Neural crest cell (in vitro differentiated cells): ENCODE measurements around the gene NUDT14. TPM values are rescaled to one million over a fixed set of nuclear protein-coding genes. Genes with fewer than 3 reads are reported as not detected.

Experiments
- DNase-seq: peaks from one replicate; pipeline ENCODE4 v3.0.0; 2021; ENCODE audit warnings: low read depth, mixed read lengths, low spot score
- H3K27ac Mint-ChIP-seq: one replicate; pipeline ENCODE4 v1.8.0; 2021; ENCODE audit warnings: mild to moderate bottlenecking, mixed read lengths; ENCODE audit not compliant: unreplicated experiment
- H3K27me3 Mint-ChIP-seq: 2 replicates; pipeline ENCODE4 v1.8.0; 2021; ENCODE audit warnings: low read depth, mild to moderate bottlenecking, mixed read lengths
- H3K36me3 Mint-ChIP-seq: 2 replicates; pipeline ENCODE4 v1.8.0; 2021; ENCODE audit warnings: low read depth, mild to moderate bottlenecking, mixed read lengths
- H3K4me1 Mint-ChIP-seq: 2 replicates; pipeline ENCODE4 v1.8.0; 2021; ENCODE audit warnings: mixed read lengths
- H3K4me3 Mint-ChIP-seq: one replicate; pipeline ENCODE4 v1.8.0; 2021; ENCODE audit warnings: mild to moderate bottlenecking, mixed read lengths
- H3K9me3 Mint-ChIP-seq: 2 replicates; pipeline ENCODE4 v1.8.0; 2021; ENCODE audit warnings: mixed read lengths
- CTCF ChIP-seq: fragments of 200-600 bp; sonication (generic); conservative IDR thresholded peaks from 2 replicates; pipeline ENCODE4 v1.5.0; 2021; ENCODE audit warnings: antibody characterized with exemption, mild to moderate bottlenecking
- total RNA-seq: library from RNA; stranded (reverse); gene quantifications from 2 replicates; pipeline ENCODE4 v1.2.1, GENCODE V29; 2021

The NUDT14 gene
- total RNA-seq, 1 donor from 2014 or later = 25.6 TPM

- Mint-ChIP-seq H3K9me3 (peaks cover 3% of the 10 kb centered on the region), H3K4me1 (no peaks in the 10 kb centered on the region)
- no peak for TF ChIP-seq CTCF
Measured at GRCh38 chr14:105132921-105133654, 48.0 kb downstream of the NUDT14 start.

GRCh38 chr14:105131241-105131640, 49.9 kb downstream of the NUDT14 start:
- H3K4me3 Mint-ChIP-seq = no peak overlapping the region
- peaks cover 4% of the 10 kb centered on the region for H3K4me1 Mint-ChIP-seq
- peaks cover 6% of the 10 kb centered on the region for H3K36me3 Mint-ChIP-seq
- peaks cover 3% of the 10 kb centered on the region for H3K9me3 Mint-ChIP-seq
- no peak overlapping the region for H3K27ac Mint-ChIP-seq
- DNase-seq = no peak
- no peak for TF ChIP-seq CTCF
- peaks cover 30% of the 10 kb centered on the region for H3K27me3 Mint-ChIP-seq

More at GRCh38 chr14:105132921-105133654, 48.0 kb downstream of the NUDT14 start:
- no peak for DNase-seq
- Mint-ChIP-seq H3K27ac (no peak overlapping the region), H3K4me3 (no peak overlapping the region), H3K36me3 (peaks cover 6% of the 10 kb centered on the region), H3K27me3 (peaks cover 16% of the 10 kb centered on the region)

GRCh38 chr14:105128059-105128458, 53.1 kb downstream of the NUDT14 start:
- no peak for DNase-seq
- H3K36me3 Mint-ChIP-seq = peaks cover 4% of the 10 kb centered on the region
- H3K27ac Mint-ChIP-seq = no peak overlapping the region
- no peak for TF ChIP-seq CTCF
- H3K4me1 Mint-ChIP-seq = peaks cover 14% of the 10 kb centered on the region
- peaks cover 40% of the 10 kb centered on the region for H3K27me3 Mint-ChIP-seq
- H3K9me3 Mint-ChIP-seq = peaks cover 5% of the 10 kb centered on the region
- H3K4me3 Mint-ChIP-seq = no peak overlapping the region

GRCh38 chr14:105126981-105127329, 54.2 kb downstream of the NUDT14 start:
- no peak for TF ChIP-seq CTCF

DNA sequence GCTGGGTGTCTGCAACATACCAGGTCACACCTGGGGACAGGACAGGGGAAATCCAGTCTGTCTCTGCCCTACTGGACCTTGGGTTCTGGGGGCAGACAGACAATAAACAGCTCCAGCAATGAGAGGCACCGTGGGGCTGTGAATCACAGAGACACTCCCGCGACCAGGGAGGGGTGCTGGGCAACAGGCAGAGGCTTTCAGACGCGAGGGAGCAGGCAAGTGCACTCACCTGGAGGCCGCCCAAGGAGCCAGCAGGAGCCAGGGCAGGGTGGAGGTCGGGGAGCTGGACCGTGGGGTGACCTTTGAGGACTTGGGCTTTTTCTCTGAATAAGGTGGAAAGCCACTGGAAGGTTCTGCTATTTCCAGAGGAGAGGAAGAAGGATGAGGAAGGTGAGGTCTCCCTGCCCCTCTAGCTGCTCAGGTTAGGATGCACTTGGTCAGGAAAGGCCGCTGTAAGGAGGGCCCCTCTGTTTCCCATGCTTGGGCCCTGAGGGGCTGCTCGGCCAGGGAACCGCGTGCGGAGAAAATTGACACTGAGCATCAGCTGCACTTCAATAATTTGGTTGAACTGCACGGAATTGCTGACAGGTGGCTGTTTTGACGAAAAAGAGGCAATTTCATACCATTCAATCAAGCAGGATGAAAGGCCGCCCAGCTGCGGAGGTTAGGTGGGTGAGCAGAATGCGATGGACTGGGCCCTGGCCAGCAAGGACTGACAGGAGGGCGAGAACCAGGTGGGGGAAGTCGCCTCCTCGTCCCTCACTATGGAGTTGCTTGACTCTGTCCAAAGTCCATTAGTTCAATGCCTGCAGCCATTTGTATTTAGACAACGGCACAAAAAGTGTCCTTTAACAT, 54.8 kb downstream of the NUDT14 start:
- no peak for DNase-seq
- peaks cover 14% of the 10 kb centered on the region for H3K4me1 Mint-ChIP-seq
- no peak for TF ChIP-seq CTCF
- peaks cover 9% of the 10 kb centered on the region for H3K9me3 Mint-ChIP-seq
- H3K4me3 Mint-ChIP-seq = no peak overlapping the region
- no peak overlapping the region for H3K27ac Mint-ChIP-seq
- peaks cover 38% of the 10 kb centered on the region for H3K27me3 Mint-ChIP-seq
- H3K36me3 Mint-ChIP-seq = peaks cover 4% of the 10 kb centered on the region

More at GRCh38 chr14:105126981-105127329, 54.2 kb downstream of the NUDT14 start:
- Mint-ChIP-seq H3K4me1 (peaks cover 14% of the 10 kb centered on the region), H3K9me3 (peaks cover 9% of the 10 kb centered on the region), H3K4me3 (no peak overlapping the region), H3K27ac (no peak overlapping the region), H3K36me3 (peaks cover 4% of the 10 kb centered on the region), H3K27me3 (peaks cover 38% of the 10 kb centered on the region)
- no peak for DNase-seq
